ENCODE data around the gene ZNF677. TPM values are rescaled to one million over a fixed set of nuclear protein-coding genes. Genes with fewer than 3 reads are reported as not detected.
"Not testable (repeated sequence)": the region's sequence is repeated elsewhere in the genome, so short reads cannot be mapped to it uniquely, and the experiment has no call there.

Gene ZNF677
- total and polyA plus RNA-seq, 12 donors = 6.9 to 34.2 (median 20.7) TPM

DNA sequence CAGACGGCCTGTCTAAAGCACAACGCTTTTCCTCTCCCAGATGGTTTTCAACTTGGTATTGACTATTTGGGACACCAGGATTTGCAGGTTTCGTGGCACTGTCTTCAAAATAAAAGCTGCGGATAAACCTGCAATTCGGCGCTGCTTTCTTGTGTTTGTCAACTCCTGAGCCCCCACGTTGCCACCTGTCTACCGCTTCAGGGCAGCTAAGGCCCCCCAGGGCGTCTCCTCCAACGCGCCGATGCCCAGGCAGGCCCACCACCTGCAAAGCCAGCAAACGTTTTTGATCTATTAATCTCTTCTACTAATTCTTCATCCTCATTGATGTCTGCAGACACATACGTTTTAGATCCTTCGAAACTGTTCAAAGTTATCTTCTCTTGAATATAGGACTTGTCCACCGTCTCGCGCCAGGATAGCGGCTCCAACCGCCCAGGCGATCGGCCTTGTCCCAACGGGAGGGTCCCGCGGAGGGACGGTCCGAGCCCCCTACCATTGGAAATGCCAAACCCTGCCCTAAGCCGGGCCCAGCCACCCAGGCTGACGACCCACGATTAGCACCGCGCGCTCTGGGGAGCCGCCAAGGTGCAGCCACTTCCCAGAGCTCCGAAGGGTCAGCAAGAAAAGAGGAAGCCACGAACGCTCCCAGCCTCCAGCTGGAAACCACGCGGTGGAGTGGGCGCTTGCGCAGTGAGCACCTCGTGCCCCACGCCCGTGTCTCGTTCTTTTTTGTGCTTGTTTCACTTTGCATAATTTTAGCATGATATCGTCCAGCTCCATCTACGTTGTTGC, 36.3 kb upstream of the ZNF677 start:
- Histone ChIP-seq H3K9me3 (replicated peaks in 1 of 3) (no peaks in the 10 kb centered on the region), H3K27ac (no peak overlapping the region), H3K4me3 (no peak overlapping the region), H3K4me1 (replicated peaks in 1 of 2) (no peaks in the 10 kb centered on the region), H3K36me3 (replicated peaks in 1 of 2) (no peaks in the 10 kb centered on the region), H3K27me3 (no peaks in the 10 kb centered on the region)
- no peak for TF ChIP-seq POLR2A (IDR thresholded peaks at IDR 0.05)
- TF ChIP-seq, protein P1, sequence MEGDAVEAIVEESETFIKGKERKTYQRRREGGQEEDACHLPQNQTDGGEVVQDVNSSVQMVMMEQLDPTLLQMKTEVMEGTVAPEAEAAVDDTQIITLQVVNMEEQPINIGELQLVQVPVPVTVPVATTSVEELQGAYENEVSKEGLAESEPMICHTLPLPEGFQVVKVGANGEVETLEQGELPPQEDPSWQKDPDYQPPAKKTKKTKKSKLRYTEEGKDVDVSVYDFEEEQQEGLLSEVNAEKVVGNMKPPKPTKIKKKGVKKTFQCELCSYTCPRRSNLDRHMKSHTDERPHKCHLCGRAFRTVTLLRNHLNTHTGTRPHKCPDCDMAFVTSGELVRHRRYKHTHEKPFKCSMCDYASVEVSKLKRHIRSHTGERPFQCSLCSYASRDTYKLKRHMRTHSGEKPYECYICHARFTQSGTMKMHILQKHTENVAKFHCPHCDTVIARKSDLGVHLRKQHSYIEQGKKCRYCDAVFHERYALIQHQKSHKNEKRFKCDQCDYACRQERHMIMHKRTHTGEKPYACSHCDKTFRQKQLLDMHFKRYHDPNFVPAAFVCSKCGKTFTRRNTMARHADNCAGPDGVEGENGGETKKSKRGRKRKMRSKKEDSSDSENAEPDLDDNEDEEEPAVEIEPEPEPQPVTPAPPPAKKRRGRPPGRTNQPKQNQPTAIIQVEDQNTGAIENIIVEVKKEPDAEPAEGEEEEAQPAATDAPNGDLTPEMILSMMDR (IDR thresholded peaks at IDR 0.05) = no peak
- 88 to 89% (median 89%) methylated on average over 42 to 47 of the region's 47 CpGs for WGBS, 4 donors
- DNase-seq = no peak
- intact Hi-C loops (cut with DNase I) = no loop called here

DNA sequence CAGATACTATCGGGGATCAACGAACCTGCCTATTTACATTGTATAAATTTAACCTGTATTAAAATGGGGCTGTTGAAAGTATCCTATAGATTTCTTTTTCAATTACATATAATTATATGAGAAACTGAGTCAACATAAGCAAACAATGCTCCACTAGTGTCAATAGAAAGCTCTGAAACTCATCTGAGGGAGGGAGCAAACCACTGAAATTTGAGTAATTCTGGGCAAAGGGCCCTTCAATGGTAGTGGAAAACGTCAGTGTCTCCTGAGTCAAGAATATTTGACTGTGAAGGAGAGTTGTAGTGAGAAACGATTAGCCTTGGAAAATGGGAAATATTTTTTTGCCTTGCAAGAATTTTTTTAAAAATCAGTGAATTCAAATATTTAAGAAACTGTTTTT, 30.4 kb upstream of the ZNF677 start:
- no peak for DNase-seq
- no peak for TF ChIP-seq POLR2A (IDR thresholded peaks at IDR 0.05)
- TF ChIP-seq, protein P1 (IDR thresholded peaks at IDR 0.05) = no peak
- H3K4me1 ChIP-seq (replicated peaks in 1 of 2) = no peaks in the 10 kb centered on the region
- intact Hi-C loops (cut with DNase I) = no loop called here
- no peaks in the 10 kb centered on the region for H3K27me3 ChIP-seq
- H3K4me3 ChIP-seq = no peak overlapping the region
- H3K9me3 ChIP-seq (replicated peaks in 1 of 3) = no peaks in the 10 kb centered on the region
- H3K36me3 ChIP-seq (replicated peaks in 1 of 2) = no peaks in the 10 kb centered on the region
- WGBS, 4 donors = 59 to 71% (median 64%) methylated on average over 4 of the region's 4 CpGs
- no peak overlapping the region for H3K27ac ChIP-seq

DNA sequence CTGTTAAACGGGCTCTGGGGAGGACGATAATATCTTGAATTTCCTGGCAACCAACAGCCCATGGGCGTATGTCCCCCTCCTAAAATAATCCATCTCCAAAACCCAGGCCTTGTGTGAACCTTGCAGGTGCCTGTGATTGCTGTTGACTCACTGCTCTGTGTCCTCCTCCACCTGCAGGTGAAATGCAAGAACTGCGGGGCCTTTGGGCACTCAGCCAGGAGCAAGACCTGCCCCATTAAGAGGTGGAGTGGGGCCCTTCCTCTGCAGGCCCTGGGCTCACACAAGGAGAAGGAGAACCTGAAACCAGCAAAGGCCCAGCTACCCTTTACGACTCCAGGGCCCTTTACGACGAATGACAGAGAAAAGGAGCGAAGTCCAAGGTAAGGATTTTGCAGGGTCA, 27.3 kb upstream of the ZNF677 start:
- H3K36me3 ChIP-seq (replicated peaks in 1 of 2); H3K4me1 ChIP-seq (replicated peaks in 1 of 2); intact Hi-C loops (cut with DNase I); H3K4me3 ChIP-seq; DNase-seq; H3K9me3 ChIP-seq (replicated peaks in 1 of 3); H3K27me3 ChIP-seq; H3K27ac ChIP-seq: not testable (repeated sequence)
- 43 to 57% methylated on average over 1 to 2 of the region's 8 CpGs; no CpG with 5 or more reads in 2 of the 4 donors for WGBS, 4 donors

DNA sequence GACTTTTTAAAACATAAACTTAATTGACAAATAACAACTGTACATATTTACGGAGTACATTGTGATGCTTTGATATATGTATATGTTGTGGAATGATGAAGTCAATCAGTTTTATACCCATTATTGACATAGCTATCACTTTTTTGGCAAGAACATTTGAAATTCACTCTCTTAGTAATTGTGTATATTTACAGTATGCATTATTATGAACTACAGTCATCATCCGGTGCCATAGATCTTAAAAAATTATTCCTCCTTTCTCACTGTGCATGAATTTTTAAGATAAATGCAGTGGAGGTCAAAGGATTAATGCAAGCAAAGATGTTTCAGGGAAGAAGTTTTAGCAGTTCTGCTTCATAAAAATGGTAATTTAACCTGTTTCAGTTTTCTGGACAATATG, 20.8 kb upstream of the ZNF677 start:
- Histone ChIP-seq H3K36me3 (replicated peaks in 1 of 2) (no peaks in the 10 kb centered on the region), H3K4me1 (replicated peaks in 1 of 2) (no peaks in the 10 kb centered on the region), H3K4me3 (no peak overlapping the region), H3K27ac (no peak overlapping the region), H3K9me3 (replicated peaks in 1 of 3) (no peaks in the 10 kb centered on the region), H3K27me3 (no peaks in the 10 kb centered on the region)
- TF ChIP-seq POLR2A (IDR thresholded peaks at IDR 0.05) = no peak
- TF ChIP-seq, protein P1 (IDR thresholded peaks at IDR 0.05) = no peak
- 81 to 88% (median 84%) methylated on average over 2 of the region's 2 CpGs for WGBS, 4 donors
- intact Hi-C loops (cut with DNase I) = no loop called here
- no peak for DNase-seq

DNA sequence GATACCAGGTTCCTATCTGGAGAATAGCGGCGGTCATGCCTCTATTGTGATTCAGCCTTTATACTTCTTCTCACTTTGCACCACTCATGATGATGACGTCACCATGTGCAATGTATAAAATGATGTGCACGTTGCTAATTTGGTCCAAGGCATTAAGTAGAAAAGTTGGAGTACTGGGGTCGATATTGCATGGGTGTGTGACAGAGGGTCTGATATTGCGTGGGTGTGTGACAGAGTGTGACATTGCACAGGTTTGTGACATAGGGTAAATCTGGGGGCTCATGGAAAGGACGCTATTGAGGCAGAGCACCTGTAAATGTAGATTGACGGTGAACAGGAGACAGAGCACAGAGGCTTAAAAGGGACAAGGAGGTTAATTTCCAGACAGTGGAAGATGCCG, 17.4 kb upstream of the ZNF677 start:
- H3K27me3 ChIP-seq = no peaks in the 10 kb centered on the region
- no peak overlapping the region for H3K27ac ChIP-seq
- no peak for DNase-seq
- intact Hi-C loops (cut with DNase I) = no loop called here
- H3K4me1 ChIP-seq (replicated peaks in 1 of 2) = no peaks in the 10 kb centered on the region
- no peak overlapping the region for H3K4me3 ChIP-seq
- TF ChIP-seq, protein P1 (IDR thresholded peaks at IDR 0.05) = no peak
- TF ChIP-seq POLR2A (IDR thresholded peaks at IDR 0.05) = no peak
- H3K9me3 ChIP-seq (replicated peaks in 1 of 3) = no peaks in the 10 kb centered on the region
- 79 to 87% (median 85%) methylated on average over 6 to 9 of the region's 9 CpGs for WGBS, 4 donors
- H3K36me3 ChIP-seq (replicated peaks in 1 of 2) = no peaks in the 10 kb centered on the region

DNA sequence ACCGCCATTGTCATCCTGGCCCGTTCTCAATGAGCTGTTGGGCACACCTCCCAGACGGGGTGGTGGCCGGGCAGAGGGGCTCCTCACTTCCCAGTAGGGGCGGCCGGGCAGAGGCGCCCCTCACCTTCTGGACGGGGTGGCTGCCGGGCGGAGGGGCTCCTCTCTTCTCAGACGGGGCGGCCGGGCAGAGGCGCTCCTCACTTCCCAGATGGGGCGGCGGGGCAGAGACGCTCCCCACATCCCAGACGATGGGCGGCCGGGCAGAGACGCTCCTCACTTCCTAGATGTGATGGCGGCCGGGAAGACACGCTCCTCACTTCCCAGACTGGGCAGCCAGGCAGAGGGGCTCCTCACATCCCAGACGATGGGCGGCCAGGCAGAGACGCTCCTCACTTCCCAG, 15.2 kb upstream of the ZNF677 start:
- H3K9me3 ChIP-seq (replicated peaks in 1 of 3); H3K4me1 ChIP-seq (replicated peaks in 1 of 2); DNase-seq; H3K36me3 ChIP-seq (replicated peaks in 1 of 2); H3K27ac ChIP-seq; H3K4me3 ChIP-seq; intact Hi-C loops (cut with DNase I); H3K27me3 ChIP-seq: not testable (repeated sequence)
- 69 to 95% (median 92%) methylated on average over 4 to 27 of the region's 27 CpGs for WGBS, 4 donors

DNA sequence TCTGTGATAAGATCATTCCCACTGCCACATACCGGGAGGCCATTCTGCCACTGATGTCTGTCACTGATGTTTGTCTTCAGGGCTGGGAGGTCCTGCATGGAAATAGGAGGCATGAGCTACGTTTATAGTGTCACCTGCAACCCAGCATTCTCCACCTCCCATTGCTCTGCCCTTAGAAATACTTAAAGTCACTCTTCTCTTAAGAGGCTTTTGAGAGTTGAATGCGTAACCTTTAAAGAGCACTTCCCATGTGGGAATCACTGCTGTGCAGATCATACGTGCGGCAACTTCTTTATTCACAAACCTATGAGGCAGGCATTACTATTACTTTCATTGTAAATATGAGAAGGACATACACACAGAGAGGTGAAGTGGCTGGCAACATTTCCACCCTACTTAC, 12.9 kb upstream of the ZNF677 start, which contains the start of gene VN1R4:
VN1R4 (minus strand) TSS at position 101 of the 400 bp plus-strand sequence; CDS start at position 43, 58 bp downstream.
- H3K4me1 ChIP-seq (replicated peaks in 1 of 2); DNase-seq; H3K36me3 ChIP-seq (replicated peaks in 1 of 2); H3K9me3 ChIP-seq (replicated peaks in 1 of 3); H3K4me3 ChIP-seq; H3K27ac ChIP-seq; H3K27me3 ChIP-seq; intact Hi-C loops (cut with DNase I): not testable (repeated sequence)
- 77 to 89% (median 83%) methylated on average over 2 to 4 of the region's 5 CpGs for WGBS, 4 donors

All from adrenal gland (tissue), 12 donors.